NCI-H2171 (cell line): ENCODE data around the gene E2F2.

Source experiments
- DNase-seq: peaks from one replicate; lab custom pipeline; 2025; lab: John Stamatoyannopoulos, UW

E2F2 gene, protein sequence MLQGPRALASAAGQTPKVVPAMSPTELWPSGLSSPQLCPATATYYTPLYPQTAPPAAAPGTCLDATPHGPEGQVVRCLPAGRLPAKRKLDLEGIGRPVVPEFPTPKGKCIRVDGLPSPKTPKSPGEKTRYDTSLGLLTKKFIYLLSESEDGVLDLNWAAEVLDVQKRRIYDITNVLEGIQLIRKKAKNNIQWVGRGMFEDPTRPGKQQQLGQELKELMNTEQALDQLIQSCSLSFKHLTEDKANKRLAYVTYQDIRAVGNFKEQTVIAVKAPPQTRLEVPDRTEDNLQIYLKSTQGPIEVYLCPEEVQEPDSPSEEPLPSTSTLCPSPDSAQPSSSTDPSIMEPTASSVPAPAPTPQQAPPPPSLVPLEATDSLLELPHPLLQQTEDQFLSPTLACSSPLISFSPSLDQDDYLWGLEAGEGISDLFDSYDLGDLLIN

DNA sequence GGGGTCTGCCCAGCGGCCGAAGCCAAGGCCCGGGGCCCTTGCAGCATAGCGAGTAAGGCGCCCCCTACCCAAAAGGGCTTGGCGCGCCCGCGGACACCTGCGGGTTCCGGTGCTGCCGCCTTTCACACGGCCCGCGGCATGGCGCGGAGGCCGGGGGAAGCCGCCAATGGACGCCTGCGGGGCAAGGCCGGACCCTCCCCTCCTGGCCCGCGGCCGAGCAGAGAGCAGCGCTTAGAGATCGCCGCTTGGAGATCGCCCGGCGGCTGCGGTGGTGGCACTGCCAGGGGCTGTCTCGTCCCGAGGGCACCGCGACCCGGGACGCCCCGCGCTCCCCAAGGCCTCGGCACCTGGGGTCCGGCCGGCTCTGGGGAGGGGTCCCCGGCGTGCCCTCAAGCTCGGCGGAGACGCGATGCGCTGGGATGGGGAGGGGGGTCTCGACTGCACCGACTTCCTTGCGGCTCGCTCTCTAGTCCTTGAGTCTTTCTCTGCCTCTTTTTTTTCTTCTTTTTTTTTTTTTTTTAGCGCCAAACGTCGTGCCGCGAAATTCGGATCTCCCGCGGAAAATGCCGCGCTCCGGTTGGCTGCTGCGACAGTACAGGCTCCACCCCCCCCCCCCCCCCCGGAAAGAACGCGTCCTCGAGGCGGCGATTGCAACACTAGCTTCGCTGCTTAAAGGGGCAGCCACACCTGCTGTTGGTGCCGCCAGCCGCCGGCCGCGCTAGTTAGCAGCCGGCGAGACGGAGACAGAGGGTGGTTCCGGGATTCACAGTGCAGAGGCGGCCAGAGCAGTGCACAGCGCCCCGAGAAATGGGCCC is at the start of gene E2F2:
Gene E2F2, minus strand, starts transcription at position 487 of the 815 bp plus-strand sequence. Its CDS starts 440 bp downstream, at position 47.
- peak; percentile 93 for DNase-seq

- DNase-seq: no peak
These were observed 47.9 kb upstream of the E2F2 start for GRCh38 chr1:23578997-23579363.

DNA sequence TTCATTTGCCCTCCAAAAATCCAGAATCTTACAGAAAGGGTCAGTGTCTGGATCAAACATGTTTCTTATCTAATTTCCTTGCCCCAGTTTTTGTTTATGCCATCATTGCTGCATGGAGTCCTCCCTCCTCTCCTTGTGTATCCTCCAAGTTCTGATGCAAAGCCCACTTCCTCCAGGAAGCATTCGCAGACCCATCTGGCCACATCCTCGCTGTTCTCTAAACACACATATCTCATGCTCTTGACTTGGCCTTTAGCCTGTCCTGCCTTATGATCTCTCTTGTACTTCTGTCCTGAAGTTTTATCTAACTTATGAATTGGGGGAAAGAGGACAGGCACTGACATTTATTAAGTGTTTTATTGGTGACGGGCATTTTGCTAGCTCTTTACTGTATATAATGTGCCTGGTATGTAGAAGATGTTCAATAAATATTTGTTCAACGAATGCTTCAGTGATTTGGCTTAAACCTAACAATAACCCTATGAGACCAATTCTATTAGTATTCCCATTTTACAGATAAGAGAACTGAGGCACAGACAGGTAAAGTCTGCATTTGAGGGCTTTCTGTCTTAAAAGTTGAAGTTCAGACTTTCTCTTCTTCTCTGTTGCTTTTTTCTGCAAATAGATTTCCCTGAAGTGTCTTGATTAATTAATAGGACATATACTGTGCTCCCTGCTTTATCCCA is 47.4 kb upstream of the E2F2 start:
- no peak for DNase-seq

- no peak for DNase-seq
These were observed 46.3 kb upstream of the E2F2 start for GRCh38 chr1:23577056-23578004.

DNA sequence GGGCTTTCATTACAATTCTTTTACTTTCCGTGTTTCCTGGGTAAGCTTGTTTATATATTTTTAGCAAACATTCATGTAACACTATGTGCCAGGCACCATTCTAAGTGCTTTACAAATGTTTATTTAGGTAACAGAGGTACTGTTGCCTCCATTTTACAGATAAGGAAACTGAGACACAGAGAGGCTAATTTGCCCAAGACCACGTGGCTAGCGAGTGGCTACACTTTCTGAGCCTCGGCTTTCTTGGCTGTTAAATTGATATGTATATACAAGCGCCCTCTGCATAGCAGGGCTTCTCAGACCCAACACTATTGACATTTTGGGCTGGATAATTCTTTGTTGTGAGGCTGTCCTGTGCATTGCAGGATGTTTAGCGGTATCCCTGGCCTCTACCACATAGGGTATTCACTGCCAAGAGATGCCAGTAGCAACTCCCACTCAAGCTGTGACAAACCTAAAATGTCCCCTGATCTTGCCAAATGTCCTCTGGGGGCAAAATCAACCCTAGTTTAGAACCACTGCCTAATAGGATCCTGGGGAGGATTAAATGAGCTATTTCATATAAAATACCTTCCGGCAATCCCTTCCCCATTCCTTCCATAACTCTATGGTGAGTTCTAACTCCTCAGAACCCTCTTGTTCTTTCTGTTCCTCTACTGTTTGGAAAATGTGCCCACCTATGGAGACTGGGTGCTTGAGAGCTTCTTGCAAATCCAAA is 45.5 kb upstream of the E2F2 start:
- no peak for DNase-seq

- DNase-seq: no peak
These were observed 44.3 kb upstream of the E2F2 start for GRCh38 chr1:23575226-23575810.

GRCh38 chr1:23574265-23574754 is 43.3 kb upstream of the E2F2 start:
- DNase-seq: no peak

GRCh38 chr1:23573574-23574182 is 42.6 kb upstream of the E2F2 start:
- no peak for DNase-seq

DNA sequence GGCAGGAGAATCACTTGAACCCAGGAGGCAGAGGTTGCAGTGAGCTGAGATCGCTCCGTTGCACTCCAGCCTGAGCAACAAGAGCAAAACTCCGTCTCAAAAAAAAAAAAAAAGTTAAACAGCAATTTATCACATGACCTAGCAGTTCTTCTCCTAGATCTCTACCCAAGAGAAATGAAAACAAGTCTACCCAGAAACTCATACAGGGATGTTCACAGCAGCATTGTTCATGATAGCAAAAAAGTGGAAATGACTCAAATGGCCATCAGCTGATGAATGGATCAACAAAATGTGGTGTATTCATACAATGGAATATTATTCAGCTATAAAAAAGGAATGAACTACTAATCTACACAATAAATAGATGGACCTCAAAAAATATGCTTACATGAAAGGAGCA is 40.4 kb upstream of the E2F2 start:
- DNase-seq: no peak

- no peak for DNase-seq
These were observed 39.1 kb upstream of the E2F2 start for GRCh38 chr1:23570001-23570691.

- DNase-seq: no peak
These were observed 37.8 kb upstream of the E2F2 start for GRCh38 chr1:23568608-23569383.

- DNase-seq: no peak
These were observed 37.1 kb upstream of the E2F2 start for GRCh38 chr1:23567996-23568607.

DNA sequence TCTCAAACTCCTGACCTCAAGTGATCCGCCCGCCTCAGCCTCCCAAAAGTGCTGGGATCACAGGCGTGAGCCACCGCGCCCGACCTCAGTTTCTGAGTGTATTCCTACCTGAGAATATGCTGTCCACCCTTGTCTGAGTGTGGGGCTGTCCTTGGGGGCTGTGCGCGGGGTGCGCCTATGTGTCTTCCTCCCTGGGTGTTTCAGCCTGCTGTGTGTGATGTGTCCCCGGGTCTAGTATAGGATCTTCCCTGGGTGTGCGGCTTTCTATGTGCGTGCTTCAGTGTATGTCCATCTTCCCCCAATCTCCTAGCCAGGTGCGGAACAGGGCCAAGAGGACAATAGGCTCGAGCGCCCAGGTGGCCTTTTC is 36.6 kb upstream of the E2F2 start:
- no peak for DNase-seq

- DNase-seq: no peak
These were observed 35.3 kb upstream of the E2F2 start for GRCh38 chr1:23566304-23566703.

DNA sequence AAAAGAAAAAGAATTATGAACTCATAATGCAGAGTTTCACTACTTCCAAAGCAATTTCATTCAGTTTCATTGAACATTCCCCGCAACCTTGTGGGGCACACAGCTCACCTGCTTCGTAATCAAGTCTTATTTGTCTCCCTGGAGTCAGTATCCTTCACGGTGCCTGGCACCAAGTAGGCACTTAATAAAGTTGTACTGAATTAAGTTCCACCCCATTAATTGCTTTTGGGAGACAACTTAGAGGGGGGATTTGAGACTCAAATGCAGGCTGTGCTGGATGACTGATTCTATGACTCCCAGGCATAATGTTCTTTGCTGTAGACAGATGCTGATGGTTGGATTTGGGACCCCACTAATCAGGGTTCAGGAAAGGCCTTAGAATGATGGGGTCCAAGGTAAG is 34.7 kb upstream of the E2F2 start:
- DNase-seq: no peak

- DNase-seq: no peak
These were observed 33.6 kb upstream of the E2F2 start for GRCh38 chr1:23564529-23565122.

GRCh38 chr1:23563755-23564374 is 32.8 kb upstream of the E2F2 start:
- DNase-seq: no peak
